Thymus (tissue), 11 donors: ENCODE data around the gene FTSJ1. TPM values are rescaled to one million over a fixed set of nuclear protein-coding genes. Genes with fewer than 3 reads are reported as not detected.

ENCODE experiments used
- DNase-seq, 9 donors: peaks; one replicate each; pipeline ENCODE4 v3.0.0-alpha.2; 2013; ENCODE audit warnings: low spot score in 9 of 9, low read depth in 6 of 9, missing footprints in 1 of 9
- H3K27ac ChIP-seq, 2 donors: one replicate each; pipeline ENCODE4 v1.5.1; 2013; ENCODE audit warnings: control low read depth in 1 of 2, low read depth in 1 of 2, low read length in 1 of 2, mild to moderate bottlenecking in 1 of 2, moderate library complexity in 1 of 2
- H3K27me3 ChIP-seq, 2 donors: one replicate each; pipeline ENCODE4 v1.5.1; 2013; ENCODE audit warnings: low read length in 1 of 2; ENCODE audit not compliant: control insufficient read depth in 2 of 2, insufficient read depth in 1 of 2
- H3K36me3 ChIP-seq, 2 donors: one replicate each; pipeline ENCODE4 v1.5.1; 2013; ENCODE audit warnings: low read length in 1 of 2, mild to moderate bottlenecking in 1 of 2, moderate library complexity in 1 of 2; ENCODE audit not compliant: control insufficient read depth in 2 of 2, insufficient read depth in 2 of 2
- H3K4me1 ChIP-seq, 2 donors: one replicate each; pipeline ENCODE4 v1.5.1; 2013; ENCODE audit warnings: low read length in 2 of 2; ENCODE audit not compliant: control insufficient read depth in 2 of 2, insufficient read depth in 2 of 2
- H3K4me3 ChIP-seq, 2 donors: one replicate each; pipeline ENCODE4 v1.5.1; 2013; ENCODE audit warnings: low read length in 2 of 2, control low read depth in 1 of 2, mild to moderate bottlenecking in 1 of 2
- H3K9me3 ChIP-seq, 2 donors: one replicate each; pipeline ENCODE4 v1.5.1; 2013; ENCODE audit warnings: low read length in 1 of 2, mild to moderate bottlenecking in 1 of 2; ENCODE audit not compliant: control insufficient read depth in 2 of 2, insufficient read depth in 1 of 2
- WGBS: extraction: QIAGEN DNeasy Blood & Tissue Kit; methylation state at CpG from one replicate; pipeline ENCODE4 v1.1.7; 2013; 5-methylcytosine and 5-hydroxymethylcytosine counted together
- polyA plus RNA-seq: library from polyadenylated mRNA; stranded (reverse); fragments of 200-250 nt; gene quantifications from one replicate; pipeline ENCODE4 v1.2.3, GENCODE V29; 2013
- total RNA-seq: library from RNA; stranded (reverse); fragments of 120-200 nt; gene quantifications from one replicate; pipeline ENCODE4 v1.2.4, GENCODE V29; 2013
- donor health status: healthy.

FTSJ1 gene
- total and polyA plus RNA-seq, 2 donors: 34.2 to 54.3 TPM

DNA sequence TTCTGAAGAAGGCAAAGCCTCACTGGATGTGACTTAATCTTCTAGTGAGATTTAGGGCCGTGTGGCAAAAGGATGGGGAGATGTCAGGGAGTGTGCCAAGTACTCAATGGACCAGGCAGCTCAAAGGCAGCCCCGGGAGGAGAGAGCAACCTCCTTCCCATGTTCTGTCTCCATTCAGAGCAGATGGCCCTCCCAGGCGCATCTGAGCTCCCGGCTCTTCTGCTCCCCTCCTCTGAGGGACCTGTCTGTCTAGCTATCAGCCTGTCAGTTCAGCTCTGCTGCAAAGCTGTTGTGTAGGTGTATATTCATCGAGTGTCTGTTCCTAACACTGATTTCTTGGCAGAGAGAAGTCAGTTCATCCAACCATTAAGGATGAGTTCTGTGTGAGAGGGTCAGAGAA lies 21.9 kb downstream of the FTSJ1 start:
- Histone ChIP-seq H3K4me1 (no peaks in the 10 kb centered on the region), H3K4me3 (no peak overlapping the region), H3K27me3 (no peaks in the 10 kb centered on the region), H3K27ac (no peak overlapping the region), H3K36me3 (no peaks in the 10 kb centered on the region), H3K9me3 (no peaks in the 10 kb centered on the region)
- DNase-seq: no peak
- WGBS: 93% methylated on average over 5 of the region's 5 CpGs

DNA sequence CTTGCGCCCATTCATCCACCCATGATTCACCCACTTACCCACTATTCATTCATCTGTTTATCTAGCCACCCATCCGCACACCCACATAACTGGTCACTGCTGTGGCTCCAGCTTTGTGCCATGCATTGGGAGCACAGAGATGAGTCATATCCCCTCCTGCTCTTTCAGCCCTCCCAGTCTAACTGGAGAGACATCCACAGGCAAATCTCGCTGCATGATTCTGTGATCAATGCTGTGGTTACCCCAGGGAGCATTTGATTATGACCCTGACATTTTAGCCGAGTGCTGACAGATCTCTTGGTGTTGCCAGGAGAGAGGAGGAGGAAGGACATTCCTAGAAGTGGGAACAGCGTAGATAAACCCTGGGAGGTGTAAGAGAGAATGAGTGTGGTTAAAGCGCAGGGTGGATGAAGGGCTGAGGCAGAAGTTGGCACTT lies 22.4 kb downstream of the FTSJ1 start:
- Histone ChIP-seq H3K27ac (no peak overlapping the region), H3K4me1 (no peaks in the 10 kb centered on the region), H3K4me3 (no peak overlapping the region), H3K9me3 (no peaks in the 10 kb centered on the region), H3K27me3 (no peaks in the 10 kb centered on the region), H3K36me3 (no peaks in the 10 kb centered on the region)
- WGBS: 94% methylated on average over 6 of the region's 6 CpGs
- DNase-seq: no peak

DNA sequence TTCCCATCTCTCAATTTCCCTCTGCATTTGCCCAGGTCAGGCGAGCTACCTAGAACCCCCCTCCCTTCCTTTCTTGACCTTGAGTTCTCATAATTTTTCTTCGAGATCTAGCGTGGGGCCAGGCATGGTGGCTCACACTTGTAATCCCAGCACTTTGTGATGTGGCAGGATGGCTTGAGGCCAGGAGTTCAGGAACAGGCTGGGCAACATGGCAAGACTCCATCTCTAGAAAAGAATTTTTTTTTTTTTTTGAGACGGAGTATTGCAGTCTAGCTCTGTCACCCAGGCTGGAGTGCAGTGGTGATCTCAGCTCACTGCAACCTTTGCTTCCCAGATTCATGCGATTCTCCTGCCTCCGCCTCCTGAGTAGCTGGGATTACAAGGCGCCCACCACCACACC lies 28.3 kb downstream of the FTSJ1 start:
- no peak overlapping the region for H3K4me3 ChIP-seq
- H3K4me1 ChIP-seq: peaks cover under 1 to 3% of the 10 kb centered on the region in 2 donors
- H3K27me3 ChIP-seq: no peaks in the 10 kb centered on the region
- no peaks in the 10 kb centered on the region for H3K36me3 ChIP-seq
- H3K27ac ChIP-seq: no peak overlapping the region
- DNase-seq: no peak
- no peaks in the 10 kb centered on the region for H3K9me3 ChIP-seq
- WGBS: 93% methylated on average over 7 of the region's 7 CpGs

DNA sequence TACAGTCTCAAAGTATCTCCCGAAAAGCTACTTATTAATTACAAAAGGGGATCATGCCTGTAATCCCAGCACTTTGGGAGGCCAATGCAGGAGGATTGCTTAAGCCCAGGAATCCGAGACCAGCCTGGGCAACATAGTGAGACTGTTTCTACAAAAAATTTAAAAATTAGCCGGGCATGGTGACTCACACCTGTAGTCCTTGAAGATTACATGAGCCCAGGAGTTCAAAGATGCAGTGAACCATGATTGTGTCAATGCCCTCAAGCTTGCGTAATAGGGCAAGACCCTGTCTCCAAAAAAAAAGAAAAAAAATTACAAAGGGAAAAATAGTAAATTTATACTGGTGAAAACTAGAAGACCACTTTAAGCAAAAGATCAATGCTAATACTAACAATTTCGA lies 29.5 kb downstream of the FTSJ1 start:
- no peaks in the 10 kb centered on the region for H3K36me3 ChIP-seq
- no peaks in the 10 kb centered on the region for H3K27me3 ChIP-seq
- no peaks in the 10 kb centered on the region for H3K9me3 ChIP-seq
- H3K27ac ChIP-seq: no peak overlapping the region
- H3K4me1 ChIP-seq: peaks cover 5 to 8% of the 10 kb centered on the region in 2 donors
- WGBS: 96% methylated on average over 5 of the region's 5 CpGs
- no peak for DNase-seq
- no peak overlapping the region for H3K4me3 ChIP-seq

DNA sequence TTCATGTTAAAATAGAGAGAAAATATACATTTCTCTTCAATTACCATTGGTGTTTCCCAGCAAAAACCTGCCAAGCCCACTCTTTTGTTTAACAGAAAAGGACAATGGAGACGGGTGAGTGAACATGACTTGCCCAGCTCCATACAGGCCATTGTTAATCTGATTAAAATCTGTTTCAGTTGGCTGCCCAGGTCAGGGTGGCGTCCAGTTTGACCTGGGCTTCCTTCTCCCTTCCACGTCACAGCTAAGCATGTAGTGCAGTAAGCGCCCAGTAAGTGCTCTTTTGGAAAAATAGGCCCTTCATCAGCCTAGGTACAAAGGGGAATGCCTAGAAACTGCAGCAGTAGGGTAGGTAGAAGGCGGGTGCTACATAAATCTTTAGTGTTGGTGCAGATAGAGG lies 31.2 kb downstream of the FTSJ1 start:
- WGBS: 97% methylated on average over 5 of the region's 5 CpGs
- peaks cover 0 to 2% of the 10 kb centered on the region in 2 donors for H3K9me3 ChIP-seq
- H3K36me3 ChIP-seq: no peaks in the 10 kb centered on the region
- H3K27ac ChIP-seq: no peak overlapping the region
- DNase-seq: no peak
- no peak overlapping the region for H3K4me3 ChIP-seq
- H3K27me3 ChIP-seq: no peaks in the 10 kb centered on the region
- peaks cover 5 to 8% of the 10 kb centered on the region in 2 donors for H3K4me1 ChIP-seq

DNA sequence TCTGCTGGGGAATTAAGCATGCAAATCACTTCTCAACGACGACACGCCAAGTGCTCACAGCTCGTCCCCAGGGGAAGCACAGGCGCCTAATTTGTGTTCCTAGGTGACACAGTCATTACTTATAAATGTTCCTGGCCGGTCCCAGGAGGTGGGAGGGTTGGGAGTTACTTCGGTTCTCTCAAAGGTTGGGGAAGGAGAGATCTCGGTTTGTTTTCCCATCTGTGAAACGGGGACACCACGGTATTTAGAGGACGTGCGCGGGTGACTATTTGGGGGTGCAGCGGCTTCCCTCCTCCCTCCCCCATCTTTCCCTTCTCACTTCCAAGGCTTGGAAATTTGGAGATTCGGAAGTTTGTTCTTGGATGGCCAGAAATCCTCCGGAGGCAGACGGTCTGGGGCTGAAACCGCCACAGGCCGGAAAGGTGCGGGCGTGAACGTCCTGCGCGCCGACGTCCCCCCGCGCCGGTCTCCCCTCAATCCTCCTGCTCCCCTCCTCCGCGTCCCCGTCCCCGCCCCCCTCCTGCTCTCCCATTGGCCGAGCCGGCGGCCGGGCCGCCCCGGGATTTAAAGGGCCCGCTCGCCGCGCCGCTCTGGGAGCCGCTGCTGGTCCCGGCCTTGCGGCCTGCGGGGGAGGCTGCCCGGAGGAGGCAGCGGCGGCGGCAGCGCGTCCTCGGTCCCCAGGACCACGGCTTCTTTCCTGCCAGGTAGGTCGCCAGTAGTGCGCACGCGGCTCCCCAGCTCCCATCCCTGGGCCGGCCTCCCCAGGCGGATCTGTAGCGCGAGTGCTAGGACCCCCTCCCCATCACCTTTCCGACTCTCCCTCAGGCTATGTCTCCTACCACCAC lies 32.6 kb downstream of the FTSJ1 start, which contains the start of gene PORCN:
PORCN (plus strand) TSS at position 593 of the 845 bp plus-strand sequence. CDS start 829 bp downstream, outside the sequence.
- Histone ChIP-seq H3K27ac (peak within 1 kb of the TSS; percentile 17 to 58), H3K4me1 (peaks cover 5 to 8% of the 10 kb centered on the region in 2 donors), H3K4me3 (peak within 1 kb of the TSS; percentile 70 to 75), H3K9me3 (peaks cover 0 to 4% of the 10 kb centered on the region in 2 donors), H3K36me3 (no peaks in the 10 kb centered on the region), H3K27me3 (no peaks in the 10 kb centered on the region)
- DNase-seq: peak in 8 of 9 donors; percentile 17 to 81 (median 53)
- WGBS: under 1% methylated on average over 64 of the region's 65 CpGs

DNA sequence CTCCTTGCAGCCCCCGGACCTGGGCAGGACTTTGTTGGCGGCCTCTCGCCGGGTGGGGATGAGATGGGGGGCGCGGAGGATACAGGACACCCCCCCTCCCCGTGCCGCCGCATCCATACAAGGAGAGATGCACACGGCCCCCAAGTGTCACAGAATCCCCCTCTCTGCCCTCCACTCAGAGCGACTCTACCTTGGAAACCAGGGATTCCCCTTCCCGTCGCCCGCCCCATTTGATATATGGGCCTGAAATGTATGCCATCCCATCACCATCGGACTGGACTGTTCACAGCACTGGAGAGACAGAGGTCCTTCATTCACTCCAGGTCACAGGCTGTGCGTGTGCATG lies 33.2 kb downstream of the FTSJ1 start:
- Histone ChIP-seq H3K9me3 (peaks cover 0 to 4% of the 10 kb centered on the region in 2 donors), H3K27me3 (no peaks in the 10 kb centered on the region), H3K27ac (peak overlapping the region in 1 of 2 donors; percentile 58), H3K4me3 (peak overlapping the region; percentile 70 to 75), H3K4me1 (peaks cover 5 to 8% of the 10 kb centered on the region in 2 donors), H3K36me3 (no peaks in the 10 kb centered on the region)
- 9% methylated on average over 16 of the region's 16 CpGs for WGBS
- no peak for DNase-seq

DNA sequence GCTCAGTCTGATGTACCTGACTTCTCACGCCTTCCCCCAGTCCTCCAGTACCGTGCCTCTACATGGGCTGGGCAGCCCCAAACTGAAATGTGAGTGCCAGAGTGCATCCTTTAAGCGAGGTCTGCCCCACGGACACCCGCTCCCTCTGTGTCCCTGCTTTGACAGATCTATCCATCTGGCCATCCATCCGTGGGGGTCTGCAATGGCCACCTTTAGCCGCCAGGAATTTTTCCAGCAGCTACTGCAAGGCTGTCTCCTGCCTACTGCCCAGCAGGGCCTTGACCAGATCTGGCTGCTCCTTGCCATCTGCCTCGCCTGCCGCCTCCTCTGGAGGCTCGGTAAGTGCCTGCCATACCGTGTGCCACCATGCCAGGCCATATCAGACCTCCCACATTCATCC lies 33.6 kb downstream of the FTSJ1 start:
- WGBS: 94% methylated on average over 11 of the region's 11 CpGs
- peaks cover 0 to 3% of the 10 kb centered on the region in 2 donors for H3K36me3 ChIP-seq
- peaks cover 5 to 8% of the 10 kb centered on the region in 2 donors for H3K4me1 ChIP-seq
- no peaks in the 10 kb centered on the region for H3K27me3 ChIP-seq
- H3K9me3 ChIP-seq: peaks cover 0 to 4% of the 10 kb centered on the region in 2 donors
- no peak overlapping the region for H3K27ac ChIP-seq
- H3K4me3 ChIP-seq: peak overlapping the region; percentile 70 to 75
- DNase-seq: peak in 1 of 9 donors; percentile 11

DNA sequence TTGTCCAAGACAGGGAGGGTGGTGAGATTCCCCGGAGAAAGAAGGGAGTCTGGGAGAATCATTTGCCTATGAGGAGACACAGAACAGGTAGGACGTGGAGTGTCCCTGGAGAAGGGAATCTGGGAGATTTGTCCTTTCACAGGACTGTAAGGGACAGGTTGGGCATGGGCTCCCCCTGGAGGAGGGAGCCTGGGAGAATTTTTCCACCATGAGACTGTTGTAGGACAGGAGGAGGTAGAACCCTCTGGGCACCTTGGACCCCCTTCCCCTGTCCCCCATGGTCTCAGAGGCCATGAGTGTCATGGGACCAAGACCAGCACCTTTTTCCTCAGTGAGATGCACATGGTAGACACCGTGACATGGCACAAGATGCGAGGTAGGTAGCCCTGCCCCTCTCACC lies 35.6 kb downstream of the FTSJ1 start:
- WGBS: 91% methylated on average over 4 of the region's 4 CpGs
- H3K4me1 ChIP-seq: peaks cover 5 to 8% of the 10 kb centered on the region in 2 donors
- H3K36me3 ChIP-seq: peaks cover 0 to 9% of the 10 kb centered on the region in 2 donors
- no peaks in the 10 kb centered on the region for H3K27me3 ChIP-seq
- DNase-seq: no peak
- no peak overlapping the region for H3K27ac ChIP-seq
- H3K4me3 ChIP-seq: no peak overlapping the region
- H3K9me3 ChIP-seq: peaks cover 0 to 4% of the 10 kb centered on the region in 2 donors
